Thymus (tissue), 11 donors: ENCODE measurements around the gene AFF3. TPM values are rescaled to one million over a fixed set of nuclear protein-coding genes. Genes with fewer than 3 reads are reported as not detected.
"Not testable (repeated sequence)": the region's sequence is repeated elsewhere in the genome, so short reads cannot be mapped to it uniquely, and the experiment has no call there.

ENCODE experiments used
- DNase-seq, 9 donors: peaks; one replicate each; pipeline ENCODE4 v3.0.0-alpha.2; 2013; ENCODE audit warnings: low spot score in 9 of 9, low read depth in 6 of 9, missing footprints in 1 of 9
- H3K27ac ChIP-seq, 2 donors: one replicate each; pipeline ENCODE4 v1.5.1; 2013; ENCODE audit warnings: control low read depth in 1 of 2, low read depth in 1 of 2, low read length in 1 of 2, mild to moderate bottlenecking in 1 of 2, moderate library complexity in 1 of 2
- H3K27me3 ChIP-seq, 2 donors: one replicate each; pipeline ENCODE4 v1.5.1; 2013; ENCODE audit warnings: low read length in 1 of 2; ENCODE audit not compliant: control insufficient read depth in 2 of 2, insufficient read depth in 1 of 2
- H3K36me3 ChIP-seq, 2 donors: one replicate each; pipeline ENCODE4 v1.5.1; 2013; ENCODE audit warnings: low read length in 1 of 2, mild to moderate bottlenecking in 1 of 2, moderate library complexity in 1 of 2; ENCODE audit not compliant: control insufficient read depth in 2 of 2, insufficient read depth in 2 of 2
- H3K4me1 ChIP-seq, 2 donors: one replicate each; pipeline ENCODE4 v1.5.1; 2013; ENCODE audit warnings: low read length in 2 of 2; ENCODE audit not compliant: control insufficient read depth in 2 of 2, insufficient read depth in 2 of 2
- H3K4me3 ChIP-seq, 2 donors: one replicate each; pipeline ENCODE4 v1.5.1; 2013; ENCODE audit warnings: low read length in 2 of 2, control low read depth in 1 of 2, mild to moderate bottlenecking in 1 of 2
- H3K9me3 ChIP-seq, 2 donors: one replicate each; pipeline ENCODE4 v1.5.1; 2013; ENCODE audit warnings: low read length in 1 of 2, mild to moderate bottlenecking in 1 of 2; ENCODE audit not compliant: control insufficient read depth in 2 of 2, insufficient read depth in 1 of 2
- WGBS: extraction: QIAGEN DNeasy Blood & Tissue Kit; methylation state at CpG from one replicate; pipeline ENCODE4 v1.1.7; 2013; 5-methylcytosine and 5-hydroxymethylcytosine counted together
- polyA plus RNA-seq: library from polyadenylated mRNA; stranded (reverse); fragments of 200-250 nt; gene quantifications from one replicate; pipeline ENCODE4 v1.2.3, GENCODE V29; 2013
- total RNA-seq: library from RNA; stranded (reverse); fragments of 120-200 nt; gene quantifications from one replicate; pipeline ENCODE4 v1.2.4, GENCODE V29; 2013
- donor health status: healthy.

AFF3 gene
- total and polyA plus RNA-seq, 2 donors, result 5.3 to 9.7 TPM

GRCh38 chr2:100106460-100106859 lies 35.9 kb downstream of the AFF3 start:
- 96% methylated on average over 9 of the region's 9 CpGs for WGBS
- Histone ChIP-seq H3K4me1 (peaks cover 4 to 22% of the 10 kb centered on the region in 2 donors), H3K9me3 (no peaks in the 10 kb centered on the region), H3K27me3 (peaks cover 0 to 14% of the 10 kb centered on the region in 2 donors), H3K27ac (no peak overlapping the region), H3K36me3 (no peaks in the 10 kb centered on the region), H3K4me3 (no peak overlapping the region)
- no peak for DNase-seq

- Histone ChIP-seq H3K27ac (no peak overlapping the region), H3K4me3 (no peak overlapping the region), H3K4me1 (peaks cover 4 to 20% of the 10 kb centered on the region in 2 donors), H3K36me3 (no peaks in the 10 kb centered on the region), H3K9me3 (no peaks in the 10 kb centered on the region), H3K27me3 (peaks cover 0 to 14% of the 10 kb centered on the region in 2 donors)
- WGBS, result 87% methylated on average over 12 of the region's 12 CpGs
- DNase-seq, result no peak
Measured at GRCh38 chr2:100105678-100106054, 36.7 kb downstream of the AFF3 start.

- Histone ChIP-seq H3K4me1 (peaks cover 4 to 14% of the 10 kb centered on the region in 2 donors), H3K9me3 (no peaks in the 10 kb centered on the region), H3K27ac (no peak overlapping the region), H3K27me3 (peaks cover 0 to 14% of the 10 kb centered on the region in 2 donors), H3K4me3 (peak overlapping the region; percentile 44 to 75), H3K36me3 (no peaks in the 10 kb centered on the region)
- WGBS, result 4% methylated on average over 118 of the region's 119 CpGs
- peak in 4 of 9 donors; percentile 24 to 62 (median 41) for DNase-seq
Measured at GRCh38 chr2:100104718-100105677, 37.4 kb downstream of the AFF3 start.

- DNase-seq, H3K4me1 ChIP-seq, H3K27ac ChIP-seq, H3K9me3 ChIP-seq, H3K36me3 ChIP-seq: not testable (repeated sequence)
- Histone ChIP-seq H3K4me3 (peak overlapping the region in 1 of 2 donors; percentile 75), H3K27me3 (peaks cover 0 to 14% of the 10 kb centered on the region in 2 donors)
- WGBS, result 3% methylated on average over 33 of the region's 60 CpGs
Measured at GRCh38 chr2:100104265-100104664, 38.1 kb downstream of the AFF3 start.

GRCh38 chr2:100103527-100104252 lies 38.7 kb downstream of the AFF3 start:
- H3K27me3 ChIP-seq, result peaks cover 0 to 14% of the 10 kb centered on the region in 2 donors
- H3K27ac ChIP-seq, DNase-seq, H3K4me3 ChIP-seq, H3K4me1 ChIP-seq, H3K9me3 ChIP-seq, H3K36me3 ChIP-seq: not testable (repeated sequence)
- 78% methylated on average over 31 of the region's 39 CpGs for WGBS

GRCh38 chr2:100102466-100103180 lies 39.8 kb downstream of the AFF3 start:
- H3K4me3 ChIP-seq, H3K9me3 ChIP-seq, H3K4me1 ChIP-seq, DNase-seq, H3K27ac ChIP-seq, H3K36me3 ChIP-seq: not testable (repeated sequence)
- 90% methylated on average over 2 of the region's 8 CpGs for WGBS
- peaks cover 0 to 14% of the 10 kb centered on the region in 2 donors for H3K27me3 ChIP-seq

- H3K4me3 ChIP-seq, DNase-seq, H3K4me1 ChIP-seq, H3K9me3 ChIP-seq, H3K36me3 ChIP-seq, H3K27ac ChIP-seq, H3K27me3 ChIP-seq: not testable (repeated sequence)
- WGBS, result 96% methylated on average over 5 of the region's 8 CpGs
Measured at GRCh38 chr2:100098855-100099254, 43.5 kb downstream of the AFF3 start.

GRCh38 chr2:100097611-100098294 lies 44.6 kb downstream of the AFF3 start:
- H3K27ac ChIP-seq, result not testable (repeated sequence)
- WGBS, result no CpG with 5 or more reads among the region's 7 CpGs

More at GRCh38 chr2:100097611-100098294, 44.6 kb downstream of the AFF3 start:
- H3K36me3 ChIP-seq, H3K27me3 ChIP-seq, DNase-seq, H3K4me1 ChIP-seq, H3K9me3 ChIP-seq, H3K4me3 ChIP-seq: not testable (repeated sequence)
